ENCODE measurements around the gene SLC24A4.
A peak's percentile ranks its signal among the peaks of the same experiment; 100 is the strongest.

Gene SLC24A4

GRCh38 chr14:92384461-92385133, 61.6 kb downstream of the SLC24A4 start:
- peak; percentile 66 for TF ChIP-seq ZNF768 (tag by site-specific recombination; IDR thresholded peaks at IDR 0.05)
- TF ChIP-seq RBAK (tag by site-specific recombination; IDR thresholded peaks at IDR 0.05) = no peak
- no peak for TF ChIP-seq ZNF266 (tag by site-specific recombination; IDR thresholded peaks at IDR 0.05; ENCODE audit: low read depth)
- no peak for TF ChIP-seq ZFP69B (tag by site-specific recombination; IDR thresholded peaks at IDR 0.05)
- ChIA-PET CTCF (no interaction called here), POLR2A (no interaction called here)
- Histone ChIP-seq H3K27ac (ENCODE audit: extremely low read depth, low read depth, low read length) (no peak overlapping the region), H3K36me3 (ENCODE audit: control insufficient read depth in 2 of 2, insufficient read depth in 1 of 2, low read length in 2 of 2) (no peaks in the 10 kb centered on the region), H3K9me3 (ENCODE audit: control insufficient read depth, insufficient read depth, low read depth, low read length) (no peaks in the 10 kb centered on the region), H3K4me3 (ENCODE audit: low read depth, low read length) (no peak overlapping the region), H3K4me1 (ENCODE audit: control insufficient read depth, insufficient read depth, low read length) (no peaks in the 10 kb centered on the region)

GRCh38 chr14:92385561-92385960, 62.6 kb downstream of the SLC24A4 start:
- CTCF ChIA-PET = interaction anchor here (0.7 kb wide), 1 partner anchor 82 kb away, joined by 3 read pairs; no protein-coding TSS in a partner anchor
- TF ChIP-seq ZNF341 (tag by site-specific recombination; IDR thresholded peaks at IDR 0.05; ENCODE audit: low read depth) = peak; percentile 47; the same call in 1 of the 2 replicates
- TF ChIP-seq ZNF239 (tag by site-specific recombination; IDR thresholded peaks at IDR 0.05) = no peak

GRCh38 chr14:92386165-92386564, 63.2 kb downstream of the SLC24A4 start:
- Histone ChIP-seq H3K4me3 (ENCODE audit: low read depth, low read length) (no peak overlapping the region), H3K9me3 (ENCODE audit: control insufficient read depth, insufficient read depth, low read depth, low read length) (no peaks in the 10 kb centered on the region), H3K27ac (ENCODE audit: extremely low read depth, low read depth, low read length) (no peak overlapping the region), H3K4me1 (ENCODE audit: control insufficient read depth, insufficient read depth, low read length) (no peaks in the 10 kb centered on the region), H3K36me3 (ENCODE audit: control insufficient read depth in 2 of 2, insufficient read depth in 1 of 2, low read length in 2 of 2) (no peaks in the 10 kb centered on the region)
- ChIA-PET POLR2A (no interaction called here), CTCF (interaction anchor here (0.7 kb wide), 1 partner anchor 83 kb away, joined by 3 read pairs; no protein-coding TSS in a partner anchor)
- TF ChIP-seq ZNF280C (tag by site-specific recombination; IDR thresholded peaks at IDR 0.05) (no peak), GLI4 (tag by site-specific recombination; IDR thresholded peaks at IDR 0.05) (no peak), HIC1 (tag by site-specific recombination; IDR thresholded peaks at IDR 0.05) (no peak), ZNF514 (tag by site-specific recombination; IDR thresholded peaks at IDR 0.05) (no peak), AEBP2 (tag by site-specific recombination; IDR thresholded peaks at IDR 0.05; ENCODE audit: borderline replicate concordance) (no peak), ZNF48 (tag by site-specific recombination; IDR thresholded peaks at IDR 0.05) (no peak), ZNF362 (tag by site-specific recombination; IDR thresholded peaks at IDR 0.05) (no peak), ZNF707 (tag by site-specific recombination; IDR thresholded peaks at IDR 0.05) (no peak), SCRT2 (tag by site-specific recombination; IDR thresholded peaks at IDR 0.05) (no peak), OSR2 (tag by site-specific recombination; IDR thresholded peaks at IDR 0.05) (no peak), RBAK (tag by site-specific recombination; IDR thresholded peaks at IDR 0.05) (no peak), ZNF791 (tag by site-specific recombination; IDR thresholded peaks at IDR 0.05) (no peak), SP2 (tag by site-specific recombination; IDR thresholded peaks at IDR 0.05) (no peak), ZNF24 (tag by site-specific recombination; IDR thresholded peaks at IDR 0.05) (no peak), ZBTB6 (tag by site-specific recombination; IDR thresholded peaks at IDR 0.05) (no peak), ZNF248 (tag by site-specific recombination; IDR thresholded peaks at IDR 0.05) (no peak), MZF1 (tag by site-specific recombination; IDR thresholded peaks at IDR 0.05; ENCODE audit: borderline replicate concordance) (no peak)

More at GRCh38 chr14:92385561-92385960, 62.6 kb downstream of the SLC24A4 start:
- no peaks in the 10 kb centered on the region for H3K9me3 ChIP-seq (ENCODE audit: control insufficient read depth, insufficient read depth, low read depth, low read length)
- no peak overlapping the region for H3K27ac ChIP-seq (ENCODE audit: extremely low read depth, low read depth, low read length)
- H3K4me3 ChIP-seq (ENCODE audit: low read depth, low read length) = no peak overlapping the region
- no peaks in the 10 kb centered on the region for H3K36me3 ChIP-seq (ENCODE audit: control insufficient read depth in 2 of 2, insufficient read depth in 1 of 2, low read length in 2 of 2)
- POLR2A ChIA-PET = no interaction called here
- no peaks in the 10 kb centered on the region for H3K4me1 ChIP-seq (ENCODE audit: control insufficient read depth, insufficient read depth, low read length)

Data from HEK293 (cell line).